Upper lobe of left lung (tissue), 6 donors: ENCODE measurements around the gene TMEM86A. TPM values are rescaled to one million over a fixed set of nuclear protein-coding genes. Genes with fewer than 3 reads are reported as not detected.

Experiments used
- ATAC-seq, 2 donors: fragments of 200-7000 bp; cut with Tn5 transposase; one replicate each; pipeline ENCODE4 v1.9.1; 2022; ENCODE audit warnings: mild to moderate bottlenecking in 2 of 2, moderate library complexity in 2 of 2; ENCODE audit not compliant: low FRiP score in 2 of 2
- DNase-seq, 2 donors: peaks; one replicate each; pipeline ENCODE4 v3.0.0-alpha.2; 2019 to 2020
- H3K27ac ChIP-seq, 4 donors: fragments of 200-600 bp; sonication (generic); one replicate each; pipeline ENCODE4 v1.5.1; 2016 to 2019
- H3K27me3 ChIP-seq, 4 donors: fragments of 200-600 bp; sonication (generic); one replicate each; pipeline ENCODE4 v1.5.1; 2017 to 2019
- H3K36me3 ChIP-seq, 4 donors: fragments of 200-600 bp; sonication (generic); one replicate each; pipeline ENCODE4 v1.5.1; 2016 to 2019
- H3K4me1 ChIP-seq, 4 donors: fragments of 200-600 bp; sonication (generic); one replicate each; pipeline ENCODE4 v1.5.1; 2018 to 2019
- H3K4me3 ChIP-seq, 4 donors: fragments of 200-600 bp; sonication (generic); one replicate each; pipeline ENCODE4 v1.5.1; 2017 to 2019; ENCODE audit warnings: mild to moderate bottlenecking in 2 of 4, moderate library complexity in 1 of 4
- H3K9me3 ChIP-seq, 4 donors: fragments of 200-600 bp; sonication (generic); one replicate each; pipeline ENCODE4 v1.5.1; 2018 to 2019
- EP300 ChIP-seq, 4 donors: sonication (generic); formaldehyde crosslinking; IDR thresholded peaks; one replicate each; pipeline ENCODE4 v1.5.1; 2017; ENCODE audit warnings: antibody characterized with exemption in 4 of 4, control low read depth in 2 of 4
- POLR2A ChIP-seq, 4 donors: fragments of 450-650 bp; IDR thresholded peaks; one replicate each; pipeline ENCODE4 v1.5.1; 2016 to 2017; ENCODE audit warnings: antibody characterized with exemption in 4 of 4, mild to moderate bottlenecking in 2 of 4
- POLR2AphosphoS5 ChIP-seq, 2 donors: sonication (generic); formaldehyde crosslinking; IDR thresholded peaks; one replicate each; pipeline ENCODE4 v1.5.1; 2017; ENCODE audit warnings: antibody characterized with exemption in 2 of 2
- WGBS, 2 donors: methylation state at CpG; one replicate each; pipeline ENCODE4 v1.1.5; 2017 to 2018; 5-methylcytosine and 5-hydroxymethylcytosine counted together
- total RNA-seq, 6 donors: library from RNA; depleted of rRNA in 4 of 6; stranded (reverse); fragments of >200 nt in 4 of 6; gene quantifications; one replicate each; pipeline versions ENCODE4 v1.1.0 to v1.2.1, GENCODE V29; 2016 to 2021
- TF ChIP-seq, protein P1 (sequence below), 6 experiments: fragments of 450-650 bp in 4 of 6; fragments of 200-600 bp in 2 of 6; sonication (generic) in 2 of 6; IDR thresholded peaks; one replicate each; pipeline ENCODE4 v1.5.1; 2016 to 2019; ENCODE audit warnings: antibody characterized with exemption in 6 of 6
- donor health status: DM: no; HTN: no; CAD: no; lungs with moderate emphysema.
- donor health status: DM: no; HTN: yes; CAD: no; lungs with severe emphysema.

The TMEM86A gene
- total RNA-seq, 6 donors from 2014 or later, result 4.6 to 18.0 (median 8.5) TPM

DNA sequence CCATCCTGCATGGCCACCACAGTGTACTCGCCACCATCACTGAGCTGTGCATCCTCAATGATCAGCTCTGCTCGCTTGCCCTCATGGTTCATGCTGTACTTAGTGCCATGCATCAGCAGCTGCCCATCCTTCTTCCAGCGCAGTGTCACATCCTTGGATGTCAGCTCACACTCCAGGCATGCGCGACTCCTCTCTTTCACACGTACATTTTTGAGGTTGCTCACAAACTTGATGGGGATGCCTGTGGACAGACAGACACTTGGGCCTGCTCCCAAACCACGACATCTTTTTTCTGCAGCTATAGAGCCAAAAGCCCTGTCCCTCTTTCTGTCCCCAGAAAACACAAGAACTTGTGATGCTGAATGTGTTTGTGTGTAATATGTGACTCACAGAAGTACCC lies 16.9 kb downstream of the TMEM86A start:
- Histone ChIP-seq H3K27me3 (no peaks in the 10 kb centered on the region), H3K4me1 (peaks cover 0 to 2% (median 0%) of the 10 kb centered on the region in 4 donors), H3K9me3 (no peaks in the 10 kb centered on the region), H3K36me3 (no peaks in the 10 kb centered on the region), H3K4me3 (no peak overlapping the region), H3K27ac (no peak overlapping the region)
- 79 to 80% methylated on average over 7 of the region's 7 CpGs for WGBS, 2 donors
- ATAC-seq (no peak), DNase-seq (no peak)
- TF ChIP-seq, protein P1, sequence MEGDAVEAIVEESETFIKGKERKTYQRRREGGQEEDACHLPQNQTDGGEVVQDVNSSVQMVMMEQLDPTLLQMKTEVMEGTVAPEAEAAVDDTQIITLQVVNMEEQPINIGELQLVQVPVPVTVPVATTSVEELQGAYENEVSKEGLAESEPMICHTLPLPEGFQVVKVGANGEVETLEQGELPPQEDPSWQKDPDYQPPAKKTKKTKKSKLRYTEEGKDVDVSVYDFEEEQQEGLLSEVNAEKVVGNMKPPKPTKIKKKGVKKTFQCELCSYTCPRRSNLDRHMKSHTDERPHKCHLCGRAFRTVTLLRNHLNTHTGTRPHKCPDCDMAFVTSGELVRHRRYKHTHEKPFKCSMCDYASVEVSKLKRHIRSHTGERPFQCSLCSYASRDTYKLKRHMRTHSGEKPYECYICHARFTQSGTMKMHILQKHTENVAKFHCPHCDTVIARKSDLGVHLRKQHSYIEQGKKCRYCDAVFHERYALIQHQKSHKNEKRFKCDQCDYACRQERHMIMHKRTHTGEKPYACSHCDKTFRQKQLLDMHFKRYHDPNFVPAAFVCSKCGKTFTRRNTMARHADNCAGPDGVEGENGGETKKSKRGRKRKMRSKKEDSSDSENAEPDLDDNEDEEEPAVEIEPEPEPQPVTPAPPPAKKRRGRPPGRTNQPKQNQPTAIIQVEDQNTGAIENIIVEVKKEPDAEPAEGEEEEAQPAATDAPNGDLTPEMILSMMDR (IDR thresholded peaks at IDR 0.05), result no peak
- TF ChIP-seq EP300 (IDR thresholded peaks at IDR 0.05) (no peak), POLR2A (IDR thresholded peaks at IDR 0.05) (no peak), POLR2AphosphoS5 (IDR thresholded peaks at IDR 0.05) (no peak)

GRCh38 chr11:18720091-18720807 lies 21.7 kb downstream of the TMEM86A start:
- Histone ChIP-seq H3K4me1 (peaks cover 9 to 19% (median 13%) of the 10 kb centered on the region in 4 donors), H3K36me3 (no peaks in the 10 kb centered on the region), H3K27me3 (no peaks in the 10 kb centered on the region), H3K27ac (peak overlapping the region in 2 of 4 donors; percentile 61 to 71), H3K9me3 (no peaks in the 10 kb centered on the region), H3K4me3 (peak overlapping the region in 2 of 4 donors; percentile 58 to 69)
- TF ChIP-seq POLR2A (IDR thresholded peaks at IDR 0.05), result no peak
- TF ChIP-seq POLR2AphosphoS5 (IDR thresholded peaks at IDR 0.05), result no peak
- no peak for TF ChIP-seq EP300 (IDR thresholded peaks at IDR 0.05)
- TF ChIP-seq, protein P1 (IDR thresholded peaks at IDR 0.05), result no peak
- DNase-seq (no peak), ATAC-seq (no peak)
- WGBS, 2 donors, result 68 to 93% methylated on average over 4 to 5 of the region's 5 CpGs

- peak; percentile 84 to 90 for DNase-seq
- ATAC-seq, result peak; percentile 84 to 96
- no peaks in the 10 kb centered on the region for H3K36me3 ChIP-seq
- TF ChIP-seq POLR2A (IDR thresholded peaks at IDR 0.05) (no peak), POLR2AphosphoS5 (IDR thresholded peaks at IDR 0.05) (peak in 1 of 2 donors; percentile 62), EP300 (IDR thresholded peaks at IDR 0.05) (no peak)
- H3K27ac ChIP-seq, result peak overlapping the region; percentile 34 to 71 (median 58)
- H3K4me3 ChIP-seq, result peak overlapping the region; percentile 15 to 69 (median 60)
- WGBS, 2 donors, result 7 to 10% methylated on average over 27 to 37 of the region's 41 CpGs
- H3K9me3 ChIP-seq, result no peaks in the 10 kb centered on the region
- no peaks in the 10 kb centered on the region for H3K27me3 ChIP-seq
- peaks cover 9 to 19% (median 13%) of the 10 kb centered on the region in 4 donors for H3K4me1 ChIP-seq
Observed at GRCh38 chr11:18720808-18721560, 22.4 kb downstream of the TMEM86A start.

DNA sequence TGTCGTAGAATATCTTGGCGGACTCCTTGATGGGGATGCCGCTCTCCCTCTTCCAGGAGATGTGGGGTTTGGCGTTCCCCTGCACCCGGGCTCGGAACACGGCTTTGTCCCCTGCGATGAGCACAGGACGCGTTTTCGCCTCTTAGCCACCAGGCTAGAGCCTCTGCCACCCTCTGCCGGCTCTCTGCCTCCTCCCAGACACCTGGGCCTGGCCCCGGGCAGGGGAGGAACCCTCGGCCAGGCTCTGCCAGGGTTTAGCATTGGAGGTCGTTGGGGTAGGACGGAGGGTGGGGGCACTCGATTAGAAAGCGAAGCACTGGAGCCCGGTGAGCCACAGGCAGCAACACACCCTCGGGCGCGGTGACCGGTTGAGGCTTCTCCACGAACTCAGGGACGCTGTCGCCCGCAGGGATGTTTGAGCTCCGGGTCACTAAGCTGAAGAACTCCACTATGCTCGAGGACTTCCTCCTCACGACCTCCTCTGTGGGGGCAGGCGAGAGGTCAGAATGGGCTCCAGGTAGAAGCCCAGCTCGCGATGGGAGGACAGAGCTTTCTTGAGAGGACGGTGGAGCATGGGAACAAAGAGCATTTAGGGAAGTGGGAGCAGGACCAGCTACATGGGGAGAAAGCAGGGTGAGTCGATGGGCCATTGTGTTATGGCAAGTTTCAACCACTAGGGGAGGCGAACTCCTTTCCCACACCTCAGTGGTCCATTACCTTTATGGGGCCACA lies 23.1 kb downstream of the TMEM86A start:
- DNase-seq (peak; percentile 37 to 84), ATAC-seq (peak; percentile 69 to 86)
- TF ChIP-seq, protein P1 (IDR thresholded peaks at IDR 0.05), result peak; percentile 71 to 89 (median 76)
- no peak for TF ChIP-seq POLR2AphosphoS5 (IDR thresholded peaks at IDR 0.05)
- peak overlapping the region; percentile 34 to 71 (median 58) for H3K27ac ChIP-seq
- H3K4me1 ChIP-seq, result peaks cover 9 to 19% (median 13%) of the 10 kb centered on the region in 4 donors
- no peaks in the 10 kb centered on the region for H3K9me3 ChIP-seq
- no peaks in the 10 kb centered on the region for H3K27me3 ChIP-seq
- WGBS, 2 donors, result 3 to 7% methylated on average over 2 to 26 of the region's 36 CpGs
- H3K36me3 ChIP-seq, result no peaks in the 10 kb centered on the region
- H3K4me3 ChIP-seq, result peak overlapping the region; percentile 15 to 69 (median 60)

DNA sequence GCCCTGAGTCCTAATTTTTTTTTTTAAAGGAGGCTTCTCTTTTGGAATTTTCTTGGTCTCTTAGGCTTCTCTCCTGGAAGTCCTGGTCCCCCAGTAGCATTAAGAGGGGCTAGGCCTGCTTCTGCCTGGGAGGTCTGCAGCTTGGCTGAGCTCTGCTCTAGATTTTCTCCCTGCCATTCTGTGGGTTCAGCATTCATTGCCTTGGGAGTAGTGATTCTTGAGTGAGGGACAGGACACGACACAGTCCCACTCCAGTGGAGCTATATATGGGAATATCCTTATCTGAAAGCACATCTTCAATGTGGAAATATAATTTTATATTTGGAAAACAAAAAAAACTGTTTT lies 23.7 kb downstream of the TMEM86A start:
- Histone ChIP-seq H3K27me3 (no peaks in the 10 kb centered on the region), H3K9me3 (no peaks in the 10 kb centered on the region), H3K4me3 (peak overlapping the region in 2 of 4 donors; percentile 58 to 69), H3K27ac (peak overlapping the region in 1 of 4 donors; percentile 61), H3K4me1 (peaks cover 9 to 19% (median 13%) of the 10 kb centered on the region in 4 donors), H3K36me3 (no peaks in the 10 kb centered on the region)
- TF ChIP-seq POLR2A (IDR thresholded peaks at IDR 0.05), result no peak
- TF ChIP-seq POLR2AphosphoS5 (IDR thresholded peaks at IDR 0.05), result no peak
- TF ChIP-seq, protein P1 (IDR thresholded peaks at IDR 0.05), result no peak
- no peak for TF ChIP-seq EP300 (IDR thresholded peaks at IDR 0.05)
- WGBS, 2 donors, result 61 to 71% methylated on average over 1 of the region's 1 CpG
- ATAC-seq (no peak), DNase-seq (no peak)
